Activated T-helper 1 cell treated with anti-CD3 and anti-CD28 coated beads, Interleukin-2, amount 50 U/mL, for 16 hours (primary cell): ENCODE results near the gene SUMO4.

Experiments
- DNase-seq, 2 donors: peaks; one replicate each; pipeline ENCODE4 v3.0.0-alpha.2; 2020; ENCODE audit warnings: low read depth in 1 of 2, low spot score in 1 of 2

SUMO4 gene

DNA sequence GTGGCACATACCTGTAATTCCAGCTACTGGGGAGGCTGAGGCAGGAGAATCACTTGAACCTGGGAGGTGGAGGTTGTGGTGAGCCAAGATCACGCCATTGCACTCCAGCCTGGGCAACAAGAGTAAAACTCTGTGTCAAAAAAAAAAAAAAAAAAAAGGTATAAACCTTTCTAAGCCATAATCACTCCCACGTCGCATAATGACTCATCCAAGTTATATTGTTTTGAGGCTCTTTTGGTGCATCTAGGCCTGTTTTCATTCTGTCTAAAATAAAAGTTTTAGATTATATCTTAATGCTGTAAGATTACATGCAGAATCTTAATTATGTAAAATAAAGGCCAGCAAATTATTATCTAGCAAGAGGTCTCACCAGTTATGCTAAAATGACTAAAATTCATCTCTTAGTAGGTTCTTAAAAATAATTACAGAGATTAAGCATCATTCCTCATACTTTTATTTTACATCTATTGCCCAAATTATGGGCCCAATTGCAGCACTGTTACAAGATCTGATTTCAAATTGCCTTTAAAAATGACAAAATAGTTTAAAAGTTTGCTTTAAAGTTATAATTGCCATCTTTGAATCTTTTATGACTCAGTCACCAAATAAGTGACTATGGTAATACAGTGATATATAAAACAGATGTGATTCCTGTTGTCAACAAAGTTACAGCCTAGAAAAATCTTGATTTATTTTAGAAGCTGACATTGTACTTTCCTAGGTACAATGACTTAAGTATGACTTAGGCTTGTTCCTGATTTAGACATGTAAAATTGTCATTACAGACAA is 10.4 kb upstream of the SUMO4 start:
- no peak for DNase-seq

DNA sequence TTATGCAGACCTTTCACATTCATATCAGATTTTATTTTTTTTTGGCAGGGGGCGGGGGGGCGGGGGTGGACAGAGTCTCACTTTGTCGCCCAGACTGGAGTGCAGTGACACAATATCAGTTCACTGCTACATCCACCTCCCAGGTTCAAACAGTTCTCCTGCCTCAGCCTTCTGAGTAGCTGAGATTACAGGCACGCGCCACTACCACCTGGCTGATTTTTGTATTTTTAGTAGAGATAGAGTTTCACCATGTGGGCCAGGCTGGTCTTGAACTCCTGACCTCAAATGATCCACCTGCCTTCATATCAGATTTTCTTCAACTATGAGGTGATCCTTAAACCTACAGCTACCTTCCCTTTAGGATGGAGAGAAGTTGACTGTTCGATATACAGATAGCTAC is 8.0 kb upstream of the SUMO4 start:
- no peak for DNase-seq

- DNase-seq = no peak
Measured at GRCh38 chr6:149392535-149392934, 7.5 kb upstream of the SUMO4 start.

- DNase-seq = no peak
Measured at GRCh38 chr6:149393002-149393679, 6.9 kb upstream of the SUMO4 start.

DNA sequence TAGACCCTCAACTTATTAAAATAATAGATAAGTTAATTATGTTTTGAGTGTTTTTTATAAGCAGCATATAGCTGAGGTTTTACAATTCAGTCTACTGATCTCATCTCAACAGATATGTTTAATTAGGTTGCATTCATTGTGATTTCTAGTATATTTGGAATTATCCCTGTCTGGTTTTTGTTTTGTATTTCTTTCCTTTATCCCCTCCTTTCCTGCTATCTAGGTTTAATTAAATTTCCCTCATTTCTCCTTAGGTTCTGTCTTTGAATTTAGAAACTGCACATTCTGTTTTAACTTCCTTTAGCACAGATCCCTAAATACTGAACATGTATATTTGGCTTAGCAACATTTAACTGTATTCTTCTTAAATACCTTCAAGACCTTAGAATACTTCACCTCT is 4.9 kb upstream of the SUMO4 start:
- no peak for DNase-seq

DNA sequence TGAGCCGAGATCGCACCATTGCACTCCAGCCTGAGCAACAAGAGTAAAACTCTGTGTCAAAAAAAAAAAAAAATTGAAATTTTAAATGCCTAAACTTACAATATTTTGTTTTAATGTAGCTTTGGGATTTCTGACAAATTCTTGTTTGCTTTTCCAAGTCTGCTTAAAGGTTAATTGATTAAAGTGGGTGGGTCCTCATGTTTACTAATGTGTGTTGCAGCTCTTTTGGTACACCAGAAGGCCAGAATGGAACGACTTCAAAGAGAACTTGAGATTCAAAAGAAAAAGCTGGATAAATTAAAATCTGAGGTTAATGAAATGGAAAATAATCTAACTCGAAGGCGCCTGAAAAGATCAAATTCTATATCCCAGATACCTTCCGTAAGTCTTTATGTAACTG is 2.7 kb upstream of the SUMO4 start:
- no peak for DNase-seq

GRCh38 chr6:149403534-149403933 is 3.5 kb downstream of the SUMO4 start:
- DNase-seq = no peak

- DNase-seq = no peak
Measured at GRCh38 chr6:149405823-149406765, 6.0 kb downstream of the SUMO4 start.

DNA sequence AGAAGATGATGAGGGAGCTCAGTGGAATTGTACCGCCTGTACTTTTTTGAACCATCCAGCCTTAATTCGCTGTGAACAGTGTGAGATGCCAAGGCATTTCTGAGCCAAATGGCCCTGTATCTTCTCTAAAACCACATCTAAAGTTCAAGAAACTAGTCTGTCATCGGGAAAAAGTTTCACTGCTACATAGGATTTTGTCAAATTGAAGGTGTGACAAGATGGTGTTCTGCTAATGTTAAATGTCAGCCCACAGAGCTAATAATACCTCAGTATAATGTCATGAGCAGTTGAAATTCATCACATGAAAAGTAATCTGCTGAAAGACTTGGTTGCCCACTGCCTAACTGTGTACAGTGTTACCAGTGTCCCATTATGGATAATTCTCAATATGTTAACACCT is 9.6 kb downstream of the SUMO4 start:
- no peak for DNase-seq

DNA sequence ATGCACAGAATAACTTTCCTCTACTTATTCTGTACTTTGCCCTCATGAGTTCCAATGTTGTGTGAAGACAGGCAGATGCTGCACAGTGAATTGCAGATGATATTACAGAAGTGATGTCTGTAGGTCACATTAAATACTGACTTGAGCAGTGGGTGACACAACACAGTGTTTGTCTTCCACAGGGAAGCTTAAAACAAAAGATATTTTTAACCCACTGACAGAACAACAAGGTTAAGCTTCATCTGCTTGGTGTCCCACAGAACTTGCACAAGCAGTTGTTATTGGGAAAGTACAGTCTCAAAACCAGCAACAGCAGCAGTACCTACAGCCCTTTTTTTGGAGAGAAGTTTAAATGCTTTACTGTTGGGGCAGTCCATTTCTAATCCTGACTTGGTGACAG is 10.5 kb downstream of the SUMO4 start:
- no peak for DNase-seq

- no peak for DNase-seq
Measured at GRCh38 chr6:149414009-149414408, 13.9 kb downstream of the SUMO4 start.

DNA sequence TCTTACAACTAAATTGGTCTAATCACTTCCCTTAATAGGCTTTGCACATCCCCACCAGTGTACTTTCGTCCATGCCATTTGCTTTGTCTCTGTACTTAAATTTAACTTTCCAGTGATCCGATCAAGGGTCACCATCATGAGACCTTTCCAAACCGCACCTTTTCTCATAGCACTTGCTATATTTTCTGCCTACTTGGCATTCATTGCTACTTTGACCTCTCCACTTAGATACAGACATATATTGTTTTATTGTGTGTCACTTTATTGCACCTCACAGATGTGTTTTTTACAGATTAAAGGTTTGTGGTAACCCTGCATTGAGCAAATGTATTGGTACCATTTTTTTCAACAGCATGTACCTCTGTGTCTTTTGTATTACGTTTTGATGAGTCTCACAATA is 14.8 kb downstream of the SUMO4 start:
- no peak for DNase-seq

DNA sequence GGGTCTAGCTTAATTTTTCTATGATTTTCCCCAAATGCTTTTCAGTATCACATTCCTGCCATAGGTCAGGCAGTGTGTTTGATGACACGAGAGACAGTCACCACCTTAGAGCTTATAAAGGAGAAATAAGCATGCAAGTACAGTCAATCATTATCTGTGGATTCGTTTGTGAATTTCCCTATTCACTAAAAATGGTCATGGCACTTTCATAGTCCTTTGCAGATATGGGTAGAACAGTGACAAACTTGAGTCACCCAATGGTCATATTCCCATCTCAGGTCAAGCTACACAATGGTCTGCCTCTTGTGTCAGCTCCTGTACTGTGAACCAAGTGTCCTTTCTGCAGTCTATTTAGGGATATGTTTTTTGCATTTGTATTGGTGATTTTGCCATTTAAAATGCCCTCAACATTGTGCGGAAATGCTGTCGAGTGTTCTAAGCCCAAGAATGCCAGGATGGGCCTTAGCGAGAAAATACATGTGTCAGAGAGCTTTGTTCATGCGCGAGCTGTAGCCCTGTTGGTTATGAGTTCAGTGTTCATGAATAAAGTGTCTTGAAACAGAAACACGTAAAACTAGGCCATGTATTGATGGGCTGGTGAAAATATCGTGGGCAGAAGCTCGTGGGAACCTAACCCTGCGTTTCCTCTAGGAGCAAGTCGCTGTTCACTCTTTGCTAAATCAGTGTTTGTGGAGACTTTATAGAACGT is 19.8 kb downstream of the SUMO4 start:
- no peak for DNase-seq

DNA sequence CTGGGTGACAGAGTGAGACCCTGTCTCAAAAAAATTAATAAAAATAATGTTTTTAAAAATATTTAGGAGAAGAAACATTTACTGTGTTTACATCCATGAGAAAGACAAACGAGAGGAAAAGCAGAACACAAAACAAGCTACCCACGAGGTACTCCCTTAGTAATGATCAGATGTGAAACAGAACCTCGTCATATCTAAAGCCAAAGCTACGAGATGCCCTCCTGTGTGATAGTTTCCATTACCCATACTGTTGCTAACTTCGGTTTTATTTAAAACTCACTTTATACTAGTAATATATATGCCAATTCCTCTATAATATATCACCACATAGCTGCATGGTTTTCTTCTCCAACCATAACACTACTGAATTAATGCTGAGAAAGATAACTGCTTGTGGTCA is 21.1 kb downstream of the SUMO4 start:
- no peak for DNase-seq

GRCh38 chr6:149422581-149422980 is 22.5 kb downstream of the SUMO4 start:
- DNase-seq = no peak

DNA sequence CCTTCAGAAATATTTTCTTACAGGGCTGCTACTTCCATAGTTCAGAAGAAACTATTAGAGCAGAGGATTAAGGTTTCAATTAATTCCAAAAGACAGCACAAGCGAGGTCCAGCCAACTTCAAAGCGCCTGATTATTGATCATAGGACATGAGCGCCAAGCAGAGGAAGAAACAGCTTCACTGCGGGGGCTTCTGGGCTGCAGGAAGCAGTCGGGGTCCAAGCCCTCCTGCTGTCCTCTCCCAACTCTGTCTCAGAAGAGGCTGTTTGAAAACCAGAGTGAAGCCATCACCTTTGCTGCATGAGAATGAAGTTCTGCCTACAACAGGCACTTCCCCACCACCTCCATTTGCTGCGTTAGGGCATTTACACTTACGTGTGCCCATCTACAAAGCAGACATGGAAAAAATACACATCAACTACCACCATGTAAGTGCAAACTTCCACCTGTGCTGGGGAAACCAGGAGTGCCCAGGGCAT is 23.9 kb downstream of the SUMO4 start:
- no peak for DNase-seq

- no peak for DNase-seq
Measured at GRCh38 chr6:149425224-149425623, 25.2 kb downstream of the SUMO4 start.

DNA sequence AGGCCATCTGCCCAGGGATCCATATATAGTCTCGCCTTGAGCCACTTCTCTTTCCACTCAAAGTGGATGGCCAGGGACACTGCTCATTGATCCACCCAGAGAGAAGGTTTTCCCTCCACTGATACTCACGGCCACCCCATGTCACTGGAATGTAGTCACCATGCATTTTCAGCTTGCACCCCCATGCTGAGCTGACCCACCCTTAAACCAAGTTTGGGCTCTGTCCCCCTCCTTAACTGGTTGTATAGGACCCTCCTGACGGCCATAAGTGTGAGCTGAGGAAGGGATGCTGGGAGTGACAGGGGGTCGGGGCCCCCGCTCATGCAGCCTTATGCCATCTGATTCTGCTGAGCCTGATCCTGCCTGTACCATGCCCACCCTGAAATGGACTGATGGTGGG is 25.7 kb downstream of the SUMO4 start:
- DNase-seq = no peak

GRCh38 chr6:149428606-149429005 is 28.5 kb downstream of the SUMO4 start:
- DNase-seq = no peak

DNA sequence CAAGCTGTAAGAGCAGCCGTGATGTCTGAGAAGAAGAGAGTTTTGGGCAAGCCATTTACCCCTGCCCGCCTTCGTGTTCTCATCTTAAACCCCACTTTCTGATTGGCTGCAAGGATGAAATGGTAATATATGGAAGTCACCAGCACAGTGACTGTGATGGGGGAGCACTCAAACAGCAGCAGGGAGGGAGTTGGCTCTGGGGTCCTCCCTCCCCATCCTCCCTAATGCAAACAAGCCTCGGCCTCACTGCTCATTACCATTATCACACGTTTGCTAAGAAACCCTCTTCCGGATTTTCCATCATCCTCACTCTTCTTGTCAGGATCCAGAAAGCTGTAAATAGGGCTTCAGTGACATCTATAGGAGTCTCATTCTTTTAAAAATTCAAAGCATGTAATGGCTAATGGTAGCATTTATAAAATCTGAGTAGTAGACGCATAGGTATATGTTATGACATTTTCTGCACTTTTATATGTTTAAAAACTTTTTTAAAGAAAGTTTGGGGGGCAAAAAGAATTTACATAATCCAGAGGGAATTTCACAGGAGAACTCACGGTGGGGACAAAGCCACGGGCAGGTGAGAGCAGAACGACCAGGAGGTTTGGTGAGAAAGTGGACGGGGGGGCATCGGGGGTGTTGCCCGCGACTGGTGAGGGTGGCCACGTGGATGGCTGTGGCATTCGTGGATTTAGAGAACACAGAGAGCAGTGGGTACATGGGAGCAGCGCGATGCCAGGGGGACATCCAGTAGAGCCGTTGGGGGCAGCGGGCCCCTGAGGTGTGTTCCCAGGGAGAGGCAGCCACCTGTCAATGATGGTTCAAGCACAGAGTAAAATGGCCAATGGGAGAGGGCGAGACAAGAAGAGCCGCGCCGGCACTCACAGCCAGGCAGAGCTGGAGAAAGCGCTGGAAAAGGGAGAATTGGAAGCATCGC is 29.6 kb downstream of the SUMO4 start:
- DNase-seq = no peak
